GM12865 (cell line): Measurements from ENCODE around the gene CERS6.

Experiments
- DNase-seq: peaks from one replicate; pipeline ENCODE4 v3.0.0; 2010; ENCODE audit warnings: low read depth
- H3K4me3 ChIP-seq: 2 replicates; pipeline ENCODE4 v1.5.1; 2011; ENCODE audit warnings: mild to moderate bottlenecking, low read depth, low read length, control low read depth
- TF ChIP-seq, protein P1 (sequence below): IDR thresholded peaks from 2 replicates; pipeline ENCODE4 v1.5.1; 2011; ENCODE audit warnings: low read length, control low read depth, low read depth, inconsistent platforms; ENCODE audit not compliant: insufficient read depth; ENCODE audit errors: missing control alignments

CERS6 gene

DNA sequence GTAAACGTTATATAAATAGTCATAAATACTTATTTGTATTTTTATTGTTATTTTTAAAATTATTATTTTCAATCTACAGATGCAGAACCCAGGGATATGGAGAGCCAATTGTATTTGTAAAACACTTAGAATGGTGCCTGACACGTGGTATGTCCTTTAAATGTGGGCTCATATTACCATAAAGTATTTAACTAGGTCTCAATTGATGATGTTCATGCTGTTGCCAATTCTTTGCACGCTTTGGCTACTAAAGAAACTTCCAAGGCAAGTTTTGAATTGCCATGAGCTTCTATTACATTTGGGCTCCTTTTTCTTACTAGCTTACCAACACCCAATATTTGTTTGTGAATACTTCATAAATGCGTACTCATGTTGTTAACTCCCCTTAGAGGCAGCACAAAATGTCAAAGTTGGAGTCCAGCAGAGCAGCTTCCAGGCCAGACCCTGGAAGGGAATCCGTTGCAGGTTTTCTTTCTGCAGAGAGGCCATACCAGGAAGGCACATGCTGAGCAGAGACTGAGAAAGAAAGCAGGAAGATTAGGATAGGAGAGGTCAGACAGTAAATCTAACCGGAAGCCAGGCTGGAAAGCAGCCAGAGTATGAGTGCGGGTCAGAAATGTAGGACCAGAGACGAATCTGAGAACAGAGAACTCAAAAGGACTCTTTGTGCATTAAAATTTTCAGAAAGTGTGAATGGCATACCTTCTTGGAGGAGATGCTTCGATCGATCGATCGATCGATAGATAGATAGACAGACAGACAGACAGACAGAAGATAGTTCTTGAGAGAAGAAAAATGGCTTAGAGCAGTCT is 342.2 kb downstream of the CERS6 start:
- no peak overlapping the region for H3K4me3 ChIP-seq
- no peak for DNase-seq
- TF ChIP-seq, protein P1, sequence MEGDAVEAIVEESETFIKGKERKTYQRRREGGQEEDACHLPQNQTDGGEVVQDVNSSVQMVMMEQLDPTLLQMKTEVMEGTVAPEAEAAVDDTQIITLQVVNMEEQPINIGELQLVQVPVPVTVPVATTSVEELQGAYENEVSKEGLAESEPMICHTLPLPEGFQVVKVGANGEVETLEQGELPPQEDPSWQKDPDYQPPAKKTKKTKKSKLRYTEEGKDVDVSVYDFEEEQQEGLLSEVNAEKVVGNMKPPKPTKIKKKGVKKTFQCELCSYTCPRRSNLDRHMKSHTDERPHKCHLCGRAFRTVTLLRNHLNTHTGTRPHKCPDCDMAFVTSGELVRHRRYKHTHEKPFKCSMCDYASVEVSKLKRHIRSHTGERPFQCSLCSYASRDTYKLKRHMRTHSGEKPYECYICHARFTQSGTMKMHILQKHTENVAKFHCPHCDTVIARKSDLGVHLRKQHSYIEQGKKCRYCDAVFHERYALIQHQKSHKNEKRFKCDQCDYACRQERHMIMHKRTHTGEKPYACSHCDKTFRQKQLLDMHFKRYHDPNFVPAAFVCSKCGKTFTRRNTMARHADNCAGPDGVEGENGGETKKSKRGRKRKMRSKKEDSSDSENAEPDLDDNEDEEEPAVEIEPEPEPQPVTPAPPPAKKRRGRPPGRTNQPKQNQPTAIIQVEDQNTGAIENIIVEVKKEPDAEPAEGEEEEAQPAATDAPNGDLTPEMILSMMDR, result no peak

DNA sequence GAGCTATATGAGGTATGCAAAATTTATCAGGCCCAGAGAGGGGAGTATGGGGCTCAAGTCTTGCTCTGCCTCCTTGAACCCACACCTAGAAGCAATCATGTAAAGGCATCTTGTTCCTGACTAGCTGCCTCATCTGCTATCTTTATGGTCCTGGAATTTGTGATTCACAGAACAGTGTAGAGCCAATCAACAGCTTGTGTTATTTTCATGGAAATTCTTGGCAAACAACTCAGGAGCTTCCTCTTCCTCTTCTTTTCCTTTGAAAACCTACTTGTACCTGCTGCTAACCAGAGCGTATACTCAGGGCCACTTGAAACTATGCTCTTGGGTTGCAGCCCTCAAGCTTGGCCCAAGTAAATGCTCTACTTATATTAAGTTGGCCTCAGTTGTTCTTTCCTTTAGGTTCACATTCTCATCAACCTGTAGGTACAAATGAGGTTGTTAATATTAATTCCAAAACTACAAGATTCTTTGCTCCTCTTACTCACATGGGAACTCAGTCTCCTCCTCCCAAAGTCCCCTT is 342.9 kb downstream of the CERS6 start:
- TF ChIP-seq, protein P1, result no peak
- H3K4me3 ChIP-seq, result no peak overlapping the region

DNA sequence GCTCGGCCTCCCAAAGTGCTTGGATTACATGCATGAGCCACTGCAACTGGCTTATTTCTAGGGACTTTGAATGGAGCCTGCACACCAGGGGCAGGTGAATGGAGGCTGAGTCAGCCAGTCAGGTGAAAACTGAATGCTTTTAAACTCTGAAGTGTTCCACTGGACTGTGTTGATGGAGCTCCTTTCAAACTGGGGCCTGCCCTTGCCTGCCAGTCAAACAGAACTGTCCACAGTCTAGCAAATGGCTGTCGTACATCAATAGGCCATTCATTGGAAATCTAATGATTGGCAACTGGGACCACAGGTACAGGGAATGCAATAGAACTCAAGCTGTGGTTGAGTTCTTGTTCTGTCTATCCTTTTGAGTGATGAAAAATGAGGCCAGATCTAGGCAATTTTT is 345.4 kb downstream of the CERS6 start:
- H3K4me3 ChIP-seq, result no peak overlapping the region
- TF ChIP-seq, protein P1, result no peak
- no peak for DNase-seq

More for the DNA sequence above, 342.9 kb downstream of the CERS6 start:
- no peak for DNase-seq

DNA sequence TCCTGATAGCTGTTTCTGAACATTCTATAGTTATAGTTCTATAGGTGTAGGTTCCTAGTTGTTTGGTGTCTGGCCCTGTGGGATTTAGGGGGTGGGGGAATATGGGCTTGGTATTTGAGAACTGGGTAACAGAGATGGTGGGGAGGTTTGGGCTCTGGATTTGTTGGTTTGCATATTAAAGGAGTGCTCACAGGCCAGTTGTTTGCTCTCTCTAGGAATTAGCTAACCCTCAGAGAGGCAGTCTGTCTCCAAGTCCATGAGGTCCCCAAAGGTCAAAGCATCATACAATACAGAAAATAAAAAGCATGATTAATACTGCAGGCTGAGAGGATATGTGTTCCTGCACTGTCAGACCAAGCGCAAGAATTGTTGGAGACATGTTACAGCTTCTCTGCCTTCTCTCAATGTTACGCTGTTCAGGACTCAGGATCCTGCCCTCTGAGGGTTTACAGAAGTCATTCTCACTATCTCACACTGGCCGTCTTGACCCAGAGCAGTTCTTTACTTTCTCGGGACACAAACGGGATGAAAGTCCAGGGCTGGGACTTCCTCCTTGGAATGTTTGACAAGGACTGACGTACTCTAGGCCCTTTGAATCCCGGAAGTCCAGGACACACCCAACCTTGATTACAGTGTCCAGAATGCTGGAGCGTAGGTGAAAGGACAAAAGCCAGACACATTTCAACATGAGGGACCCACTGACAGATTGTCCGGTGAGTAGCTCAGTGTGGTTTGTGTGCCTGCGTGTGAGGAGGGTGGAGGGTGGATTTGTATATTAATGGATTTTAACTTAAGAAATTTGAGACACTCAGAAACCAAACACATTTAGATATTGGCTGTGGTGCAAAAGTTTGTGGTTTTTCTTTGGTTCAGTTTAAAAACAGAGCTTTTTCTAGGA is 346.1 kb downstream of the CERS6 start, which contains the start of gene NOSTRIN:
Gene NOSTRIN (plus strand): TSS at position 677 of the 898 bp plus-strand sequence. CDS start 10 bp downstream, at position 687.
- TF ChIP-seq, protein P1, result no peak
- no peak for DNase-seq
- no peak within 1 kb of the TSS for H3K4me3 ChIP-seq

DNA sequence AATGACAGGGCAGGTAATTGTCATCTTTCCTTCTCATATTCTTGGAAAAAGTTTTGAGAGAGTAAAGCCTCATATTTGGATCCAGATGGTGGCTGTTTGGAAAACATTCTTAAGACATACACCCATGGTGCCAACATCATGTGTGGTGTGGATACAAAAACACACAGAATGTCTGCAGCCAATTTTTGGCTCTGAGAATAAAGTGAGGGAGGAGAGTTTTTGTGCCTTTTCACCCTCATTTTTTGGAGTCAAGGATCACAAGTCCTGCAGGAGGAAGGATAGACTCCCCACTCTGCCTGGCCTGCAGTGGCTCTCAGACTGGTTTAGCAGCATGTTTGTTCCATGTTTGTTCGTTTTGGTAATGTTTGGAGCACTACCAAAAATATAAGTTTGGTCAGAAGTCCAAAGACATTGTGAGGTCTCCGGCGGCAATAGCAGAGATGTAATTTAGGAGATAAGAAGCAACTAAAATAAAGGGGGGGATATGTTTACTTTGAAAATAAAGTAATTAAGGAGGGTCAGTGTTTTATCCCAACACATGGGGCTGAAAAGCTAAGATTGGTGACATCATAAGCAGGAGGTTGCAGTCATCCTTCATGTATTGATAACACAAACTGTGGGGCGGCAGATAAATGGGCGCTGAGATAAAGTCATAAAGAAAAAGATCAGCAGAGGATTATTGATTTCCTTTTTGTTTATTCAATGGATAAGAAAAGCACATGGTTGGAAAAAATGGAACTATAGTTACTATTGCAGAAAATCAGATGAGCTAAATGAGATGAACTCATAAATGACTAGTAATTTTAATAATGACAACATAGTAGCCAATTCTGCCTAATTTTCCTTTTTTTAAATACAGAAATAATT is 347.0 kb downstream of the CERS6 start:
- TF ChIP-seq, protein P1, result no peak
- no peak for DNase-seq
- H3K4me3 ChIP-seq, result no peak overlapping the region

DNA sequence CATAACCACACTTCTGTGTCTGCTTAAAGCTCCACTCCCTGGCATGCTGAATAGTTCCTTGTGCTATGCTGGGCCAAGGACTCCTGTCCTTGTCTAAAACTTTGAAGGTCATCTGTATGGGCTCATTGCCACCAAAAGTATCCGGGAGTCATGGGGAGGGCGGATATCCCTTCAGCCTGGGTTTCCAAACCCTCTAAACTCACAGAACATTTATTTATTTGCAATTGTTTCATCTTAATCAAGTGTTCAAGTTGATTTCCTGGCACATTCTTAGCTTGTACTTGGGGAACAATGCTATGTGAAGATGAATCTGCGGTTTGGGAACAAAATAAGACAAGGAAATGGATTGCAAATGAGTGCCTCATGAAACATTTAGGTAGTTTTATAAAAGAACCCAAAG is 348.1 kb downstream of the CERS6 start:
- no peak overlapping the region for H3K4me3 ChIP-seq
- TF ChIP-seq, protein P1, result no peak
- DNase-seq, result no peak
